ENCODE measurements around the gene RPUSD3. TPM values are rescaled to one million over a fixed set of nuclear protein-coding genes. Genes with fewer than 3 reads are reported as not detected.
A peak's percentile ranks its signal among the peaks of the same experiment; 100 is the strongest.
"Not testable (repeated sequence)": the region's sequence is repeated elsewhere in the genome, so short reads cannot be mapped to it uniquely, and the experiment has no call there.

The RPUSD3 gene
- total and polyA plus RNA-seq, 10 donors = 21.3 to 41.7 (median 30.0) TPM

GRCh38 chr3:9855594-9855993 lies 11.8 kb upstream of the RPUSD3 start:
- H3K27me3 ChIP-seq (replicated peaks in 1 of 7) = no peaks in the 10 kb centered on the region
- H3K9me3 ChIP-seq = no peaks in the 10 kb centered on the region
- H3K27ac ChIP-seq = no peak overlapping the region
- no peaks in the 10 kb centered on the region for H3K36me3 ChIP-seq
- no peaks in the 10 kb centered on the region for H3K4me1 ChIP-seq
- 89 to 100% (median 94%) methylated on average over 3 of the region's 3 CpGs for WGBS, 5 donors
- no peak overlapping the region for H3K4me3 ChIP-seq
- DNase-seq = no peak
- intact Hi-C loops (cut with DNase I; ENCODE audit: low total_unique reads) = no loop called here
- no peak for TF ChIP-seq CTCF (IDR thresholded peaks at IDR 0.05 in 8 of 11, conservative IDR thresholded peaks at IDR 0.05 in 3 of 11)
- no peak for TF ChIP-seq POLR2A (IDR thresholded peaks at IDR 0.05)
- no peak for TF ChIP-seq POLR2AphosphoS5 (IDR thresholded peaks at IDR 0.05)

- intact Hi-C loops (cut with DNase I; ENCODE audit: low total_unique reads); H3K4me3 ChIP-seq; DNase-seq; H3K27me3 ChIP-seq (replicated peaks in 1 of 7); H3K27ac ChIP-seq; H3K4me1 ChIP-seq; H3K9me3 ChIP-seq; H3K36me3 ChIP-seq: not testable (repeated sequence)
- WGBS, 5 donors = 85 to 92% (median 86%) methylated on average over 11 of the region's 11 CpGs
Measured at GRCh38 chr3:9854291-9854940, 10.6 kb upstream of the RPUSD3 start.

- intact Hi-C loops (cut with DNase I; ENCODE audit: low total_unique reads) = no loop called here
- 91 to 96% (median 93%) methylated on average over 6 of the region's 6 CpGs for WGBS, 5 donors
- no peak overlapping the region for H3K4me3 ChIP-seq
- H3K4me1 ChIP-seq = peaks cover 0 to 3% (median 0%) of the 10 kb centered on the region in 6 donors
- H3K9me3 ChIP-seq = no peaks in the 10 kb centered on the region
- H3K36me3 ChIP-seq = no peaks in the 10 kb centered on the region
- no peak for TF ChIP-seq CTCF (IDR thresholded peaks at IDR 0.05 in 8 of 11, conservative IDR thresholded peaks at IDR 0.05 in 3 of 11)
- TF ChIP-seq POLR2A (IDR thresholded peaks at IDR 0.05) = no peak
- no peak for TF ChIP-seq POLR2AphosphoS5 (IDR thresholded peaks at IDR 0.05)
- no peaks in the 10 kb centered on the region for H3K27me3 ChIP-seq (replicated peaks in 1 of 7)
- no peak for DNase-seq
- H3K27ac ChIP-seq = no peak overlapping the region
Measured at GRCh38 chr3:9852528-9852927, 8.7 kb upstream of the RPUSD3 start.

GRCh38 chr3:9851926-9852325 lies 8.1 kb upstream of the RPUSD3 start:
- DNase-seq; intact Hi-C loops (cut with DNase I; ENCODE audit: low total_unique reads); H3K4me3 ChIP-seq; H3K27me3 ChIP-seq (replicated peaks in 1 of 7); H3K4me1 ChIP-seq; H3K36me3 ChIP-seq; H3K9me3 ChIP-seq; H3K27ac ChIP-seq: not testable (repeated sequence)
- 65 to 84% (median 79%) methylated on average over 6 of the region's 6 CpGs for WGBS, 5 donors

- H3K4me1 ChIP-seq; intact Hi-C loops (cut with DNase I; ENCODE audit: low total_unique reads); H3K27ac ChIP-seq; H3K9me3 ChIP-seq; DNase-seq; H3K36me3 ChIP-seq; H3K4me3 ChIP-seq; H3K27me3 ChIP-seq (replicated peaks in 1 of 7): not testable (repeated sequence)
- WGBS, 5 donors = 86 to 91% (median 89%) methylated on average over 6 of the region's 6 CpGs
Measured at GRCh38 chr3:9851383-9851782, 7.6 kb upstream of the RPUSD3 start.

GRCh38 chr3:9848860-9849259 lies 5.1 kb upstream of the RPUSD3 start:
- WGBS, 5 donors = 39 to 49% (median 42%) methylated on average over 4 of the region's 4 CpGs
- intact Hi-C loops (cut with DNase I; ENCODE audit: low total_unique reads) = not testable (repeated sequence)

GRCh38 chr3:9847870-9848269 lies 4.1 kb upstream of the RPUSD3 start:
- H3K27me3 ChIP-seq (replicated peaks in 1 of 7); intact Hi-C loops (cut with DNase I; ENCODE audit: low total_unique reads); H3K27ac ChIP-seq; H3K36me3 ChIP-seq; H3K4me3 ChIP-seq; DNase-seq; H3K9me3 ChIP-seq: not testable (repeated sequence)
- 59 to 69% (median 63%) methylated on average over 7 to 9 of the region's 9 CpGs for WGBS, 5 donors
- peaks cover 4 to 22% (median 15%) of the 10 kb centered on the region in 6 donors for H3K4me1 ChIP-seq

More at GRCh38 chr3:9848860-9849259, 5.1 kb upstream of the RPUSD3 start:
- not testable (repeated sequence) for H3K27ac ChIP-seq; H3K36me3 ChIP-seq; H3K9me3 ChIP-seq; DNase-seq; H3K4me3 ChIP-seq; H3K27me3 ChIP-seq (replicated peaks in 1 of 7)
- H3K4me1 ChIP-seq = peaks cover 0 to 16% (median 9%) of the 10 kb centered on the region in 6 donors
- TF ChIP-seq CTCF (IDR thresholded peaks at IDR 0.05 in 8 of 11, conservative IDR thresholded peaks at IDR 0.05 in 3 of 11) = peak in 9 of 11 experiments; percentile 22 to 64 (median 50)

Data from spleen (tissue), 11 donors.